Thyroid gland (tissue), 4 donors: ENCODE results near the gene CALCOCO2.

ENCODE experiments used
- CTCF ChIP-seq, 6 experiments: fragments of 200-600 bp in 3 of 6; fragments of 450-650 bp in 3 of 6; sonication (generic) in 3 of 6; IDR thresholded peaks; one replicate each; pipeline ENCODE4 v1.5.1; 2016 to 2019; ENCODE audit warnings: antibody characterized with exemption in 6 of 6, mild to moderate bottlenecking in 2 of 6, inconsistent platforms in 1 of 6, moderate library complexity in 1 of 6
- POLR2A ChIP-seq, 2 donors: fragments of 450-650 bp; IDR thresholded peaks; one replicate each; pipeline ENCODE4 v1.6.1; 2017; ENCODE audit warnings: antibody characterized with exemption in 2 of 2, mild to moderate bottlenecking in 2 of 2, moderate library complexity in 1 of 2

GRCh38 chr17:48799069-48799723, 31.6 kb upstream of the CALCOCO2 start:
- TF ChIP-seq CTCF (IDR thresholded peaks at IDR 0.05) = no peak
- no peak for TF ChIP-seq POLR2A (IDR thresholded peaks at IDR 0.05)
